HG02588 (cell line): ENCODE measurements around the gene NUFIP2.
A peak's percentile ranks its signal among the peaks of the same experiment; 100 is the strongest.
"Not testable (repeated sequence)": the region's sequence is repeated elsewhere in the genome, so short reads cannot be mapped to it uniquely, and the experiment has no call there.

Experiments used
- ATAC-seq: cut with Tn5 transposase; IDR thresholded peaks from one replicate; pipeline ENCODE4 v1.9.1; 2021; ENCODE audit warnings: mild to moderate bottlenecking, moderate library complexity; ENCODE audit not compliant: unreplicated experiment

The NUFIP2 gene, protein sequence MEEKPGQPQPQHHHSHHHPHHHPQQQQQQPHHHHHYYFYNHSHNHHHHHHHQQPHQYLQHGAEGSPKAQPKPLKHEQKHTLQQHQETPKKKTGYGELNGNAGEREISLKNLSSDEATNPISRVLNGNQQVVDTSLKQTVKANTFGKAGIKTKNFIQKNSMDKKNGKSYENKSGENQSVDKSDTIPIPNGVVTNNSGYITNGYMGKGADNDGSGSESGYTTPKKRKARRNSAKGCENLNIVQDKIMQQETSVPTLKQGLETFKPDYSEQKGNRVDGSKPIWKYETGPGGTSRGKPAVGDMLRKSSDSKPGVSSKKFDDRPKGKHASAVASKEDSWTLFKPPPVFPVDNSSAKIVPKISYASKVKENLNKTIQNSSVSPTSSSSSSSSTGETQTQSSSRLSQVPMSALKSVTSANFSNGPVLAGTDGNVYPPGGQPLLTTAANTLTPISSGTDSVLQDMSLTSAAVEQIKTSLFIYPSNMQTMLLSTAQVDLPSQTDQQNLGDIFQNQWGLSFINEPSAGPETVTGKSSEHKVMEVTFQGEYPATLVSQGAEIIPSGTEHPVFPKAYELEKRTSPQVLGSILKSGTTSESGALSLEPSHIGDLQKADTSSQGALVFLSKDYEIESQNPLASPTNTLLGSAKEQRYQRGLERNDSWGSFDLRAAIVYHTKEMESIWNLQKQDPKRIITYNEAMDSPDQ

GRCh38 chr17:29293890-29294579 is at the start of gene NUFIP2:
Gene NUFIP2 (minus strand): TSS chr17:29294148. CDS start chr17:29294059, 89 bp downstream.
- peak; percentile 71 for ATAC-seq

DNA sequence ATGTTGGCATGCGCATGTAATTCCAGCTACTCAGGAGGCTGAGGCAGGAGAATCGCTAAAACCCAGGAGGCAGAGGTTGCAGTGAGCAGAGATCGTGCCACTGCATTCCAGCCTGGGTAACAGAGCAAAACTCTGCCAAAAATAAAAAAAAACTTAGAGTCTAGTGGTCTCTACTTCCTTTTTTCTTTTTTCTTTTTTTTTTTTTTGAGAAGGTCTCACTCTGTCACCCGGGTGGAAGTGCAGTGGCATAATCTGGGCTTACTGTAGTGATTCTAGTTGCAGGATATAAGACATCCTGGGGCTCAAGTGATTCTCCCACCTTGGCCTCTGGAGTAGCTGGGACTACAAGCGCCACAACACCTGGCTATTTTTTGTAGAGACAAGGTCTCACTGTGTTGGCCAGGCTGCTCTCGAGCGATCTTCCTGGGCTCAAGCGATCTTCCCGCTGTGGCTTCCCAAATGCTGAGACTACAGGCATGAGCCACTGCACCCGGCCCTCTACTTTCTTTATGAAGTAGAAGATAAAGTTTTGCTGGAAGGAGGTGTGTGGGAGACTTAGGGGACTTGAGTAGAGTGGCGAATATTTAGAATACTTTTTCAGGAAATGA is 48.3 kb upstream of the NUFIP2 start:
- no peak for ATAC-seq

GRCh38 chr17:29341726-29342125 is 47.8 kb upstream of the NUFIP2 start:
- ATAC-seq: no peak

- not testable (repeated sequence) for ATAC-seq
These were observed 45.1 kb upstream of the NUFIP2 start for GRCh38 chr17:29339016-29339415.

GRCh38 chr17:29331708-29332085 is 37.7 kb upstream of the NUFIP2 start:
- ATAC-seq: no peak

DNA sequence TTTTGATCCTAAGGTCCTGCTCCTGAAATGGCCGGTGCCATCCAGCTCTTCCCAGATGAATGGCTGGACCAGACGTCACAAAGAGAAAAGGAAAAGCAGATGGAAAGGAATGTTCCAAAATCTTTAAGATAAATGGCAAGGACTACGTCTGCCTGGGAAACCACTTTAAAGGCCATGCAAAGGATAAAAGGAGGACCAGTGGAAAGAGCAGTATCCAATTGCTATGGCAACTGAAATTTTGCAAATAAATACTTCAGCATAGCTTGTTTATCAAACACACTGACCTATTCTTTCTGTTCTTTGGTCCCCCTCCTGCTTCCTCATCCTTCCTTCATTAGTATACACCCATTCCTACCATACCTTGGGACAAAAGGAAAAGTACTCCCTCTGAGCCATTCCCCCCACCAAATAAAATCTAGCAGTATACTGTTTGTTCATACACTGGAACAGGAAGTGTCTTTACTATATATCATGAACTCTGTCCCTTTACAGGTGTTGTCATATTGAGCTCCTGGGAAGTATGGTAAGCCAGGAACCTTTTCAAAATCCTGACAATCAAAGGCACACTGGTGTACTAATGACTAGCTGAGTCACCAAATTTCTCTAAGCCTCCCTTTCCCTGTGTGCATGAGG is 37.2 kb upstream of the NUFIP2 start:
- ATAC-seq: no peak

DNA sequence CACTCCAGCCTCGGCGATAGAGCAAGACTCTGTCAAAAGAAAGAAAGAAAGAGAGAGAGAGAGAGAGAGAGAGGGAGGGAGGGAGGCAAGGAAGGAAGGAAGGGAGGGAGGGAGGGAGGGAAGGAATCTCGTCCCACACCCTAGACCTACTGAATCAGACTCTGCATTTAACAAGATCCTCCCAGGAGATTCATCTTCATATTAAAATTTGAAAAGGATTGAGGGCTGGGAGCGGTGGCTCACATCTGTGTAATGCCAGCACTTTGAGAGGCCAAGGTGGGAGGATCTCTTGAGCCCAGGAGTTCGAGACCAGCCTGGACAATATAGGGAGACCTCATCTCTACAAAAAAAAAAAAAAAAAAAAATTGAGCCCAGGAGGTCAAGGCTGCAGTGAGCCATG is 33.5 kb upstream of the NUFIP2 start:
- no peak for ATAC-seq

DNA sequence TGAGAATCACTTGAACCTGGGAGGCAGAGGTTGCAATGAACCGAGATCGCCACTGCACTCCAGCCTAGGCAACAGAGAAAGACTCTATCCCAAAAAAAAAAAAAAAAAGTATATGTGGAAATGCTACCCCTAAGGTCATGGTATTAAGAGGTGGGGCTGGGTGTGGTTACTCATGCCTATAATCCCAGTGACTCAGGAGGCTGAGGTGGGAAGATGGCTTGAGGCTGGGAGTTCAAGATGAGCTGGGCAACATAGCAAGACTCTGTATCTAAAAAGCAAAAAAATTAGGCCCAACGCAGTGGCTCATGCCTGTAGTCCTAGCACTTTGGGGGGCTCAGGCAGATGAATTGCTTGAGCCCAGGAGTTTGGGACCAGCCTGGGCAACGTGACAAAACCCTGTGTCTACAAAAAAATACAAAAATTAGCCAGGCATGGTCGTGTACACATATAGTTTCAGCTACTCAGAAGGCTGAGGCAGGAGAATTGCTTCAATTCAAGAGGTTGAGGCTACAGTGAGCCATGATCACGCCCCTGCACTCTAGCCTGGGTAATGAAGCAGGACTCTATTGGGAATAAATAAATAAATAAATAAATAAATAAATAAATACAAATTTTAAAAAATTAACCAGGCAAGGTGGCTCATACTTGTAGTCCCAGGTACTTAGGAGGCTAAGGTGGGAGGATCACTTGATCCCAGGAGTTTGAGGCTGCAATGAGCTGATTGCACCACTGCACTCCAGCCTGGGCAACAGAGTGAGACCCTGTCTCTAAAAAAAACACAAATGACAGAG is 32.3 kb upstream of the NUFIP2 start:
- no peak for ATAC-seq

- ATAC-seq: no peak
These were observed 28.4 kb upstream of the NUFIP2 start for GRCh38 chr17:29322363-29322762.

DNA sequence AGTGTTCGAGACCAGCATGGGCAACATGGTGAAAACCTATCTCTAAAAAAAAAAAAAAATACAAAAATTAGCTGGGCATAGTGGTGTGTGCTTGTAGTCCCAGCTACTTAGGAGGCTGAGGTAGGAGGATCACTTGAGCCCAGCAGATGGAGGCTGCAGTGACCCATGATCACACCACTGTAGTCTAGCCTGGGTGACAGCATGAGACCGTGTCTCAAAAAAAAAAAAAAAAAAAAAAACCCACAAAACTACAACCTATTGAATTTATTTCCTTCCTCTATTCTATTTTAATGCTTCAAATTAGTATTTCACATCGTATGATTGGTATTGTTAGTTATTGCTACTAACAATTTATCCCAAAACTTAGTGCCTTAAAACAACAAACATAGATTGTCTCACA is 9.4 kb upstream of the NUFIP2 start:
- no peak for ATAC-seq

DNA sequence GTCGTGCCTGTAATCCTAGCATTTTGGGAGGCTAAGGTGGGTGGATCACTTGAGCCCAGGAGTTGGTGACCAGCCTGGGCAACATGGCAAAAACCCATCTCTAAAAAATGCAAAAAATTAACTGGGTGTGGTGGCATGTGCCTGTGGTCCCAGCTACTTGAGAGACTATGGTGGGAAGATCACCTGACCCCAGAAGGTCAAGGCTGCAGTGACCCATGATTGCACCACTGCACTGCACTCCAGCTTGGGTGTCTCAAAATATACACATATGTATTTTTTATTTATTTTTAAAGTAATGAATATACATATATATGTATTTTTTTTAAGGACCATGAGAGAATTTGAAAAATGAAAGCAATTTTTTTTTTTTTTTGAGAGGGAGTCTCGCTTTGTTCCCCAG is 5.1 kb upstream of the NUFIP2 start:
- ATAC-seq: no peak

DNA sequence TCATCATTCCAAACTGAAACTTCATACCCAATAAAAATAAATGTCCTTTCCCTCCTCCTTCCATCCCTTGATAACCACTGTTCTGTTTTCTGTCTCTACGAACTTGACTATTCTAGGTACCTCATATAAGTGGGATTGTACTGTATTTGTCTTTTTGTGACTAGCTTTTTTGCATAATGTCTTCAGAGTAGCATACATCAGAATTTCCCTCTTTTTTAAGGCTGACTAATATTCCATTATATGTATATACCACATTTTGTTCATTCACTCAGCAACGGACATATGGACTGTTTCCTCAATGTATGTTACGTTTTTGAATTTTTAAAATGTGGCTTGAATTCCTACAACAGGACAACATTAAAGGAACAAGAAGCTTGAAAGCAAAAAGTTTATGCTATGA is 1.5 kb upstream of the NUFIP2 start:
- no peak for ATAC-seq

DNA sequence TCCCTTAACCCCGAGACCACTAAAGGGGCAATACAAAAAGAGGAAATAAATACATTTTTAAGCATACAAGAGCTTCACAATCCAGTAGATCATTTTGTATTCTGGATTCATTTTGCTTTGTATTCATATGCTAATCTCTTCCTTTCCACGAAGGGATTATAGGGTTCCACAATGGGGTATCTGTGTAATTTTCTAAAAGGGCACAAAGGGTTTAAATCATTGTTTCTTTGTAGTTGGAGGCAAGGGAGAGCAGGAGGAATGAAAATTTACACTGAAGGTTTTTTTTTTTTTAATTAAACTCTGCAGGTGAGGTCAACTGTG is 592 bp upstream of the NUFIP2 start:
- ATAC-seq: no peak

GRCh38 chr17:29292992-29293889 is 707 bp downstream of the NUFIP2 start:
- peak; percentile 27 for ATAC-seq

DNA sequence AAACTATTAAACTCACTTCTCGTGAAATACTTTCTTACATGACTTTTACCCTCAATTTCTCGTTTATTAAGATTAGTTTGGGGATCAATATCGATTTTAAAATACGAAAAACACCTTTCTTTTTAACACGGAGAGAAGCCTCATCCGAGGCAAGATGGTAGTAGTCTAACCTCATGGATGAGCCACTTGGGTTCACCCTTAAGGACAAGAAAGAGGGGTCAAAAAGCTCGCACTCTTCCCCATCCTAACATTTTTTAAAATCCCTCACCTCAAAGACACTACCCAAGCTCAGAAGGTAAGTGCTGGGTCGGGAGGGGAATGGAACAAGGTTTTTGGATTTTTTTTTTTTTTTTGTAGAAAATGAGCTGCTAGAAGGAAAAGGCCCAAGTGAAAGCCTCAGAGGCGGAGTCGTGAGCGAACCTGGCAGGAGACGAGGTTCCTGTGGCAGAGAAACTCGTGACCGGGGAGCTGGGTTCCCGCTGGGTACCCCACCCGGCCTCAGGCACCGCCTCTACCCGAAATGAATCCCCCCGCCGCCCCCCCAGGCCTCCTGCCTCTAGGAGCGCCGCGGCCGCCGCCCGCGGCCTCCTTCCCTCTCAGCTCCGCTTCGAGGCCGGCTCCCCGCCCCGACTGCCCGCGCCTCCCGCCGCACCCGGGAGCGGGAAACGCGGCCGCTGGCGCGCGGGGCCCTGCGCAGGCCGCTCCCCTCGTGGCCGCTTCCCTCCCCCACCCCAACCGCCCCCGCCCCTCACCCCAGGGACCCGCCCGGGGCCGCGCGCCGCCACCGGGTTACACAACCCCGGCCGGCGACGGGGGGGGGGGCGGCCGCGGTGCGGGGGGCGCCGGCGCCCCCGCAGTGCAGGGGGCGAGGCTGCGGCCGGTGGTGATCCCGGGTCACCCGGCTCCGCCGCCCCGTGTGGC is 1.6 kb downstream of the NUFIP2 start:
- ATAC-seq: peak; percentile 11

- no peak for ATAC-seq
These were observed 2.7 kb downstream of the NUFIP2 start for GRCh38 chr17:29291163-29291752.

- no peak for ATAC-seq
These were observed 4.1 kb downstream of the NUFIP2 start for GRCh38 chr17:29289852-29290251.

- ATAC-seq: no peak
These were observed 10.0 kb downstream of the NUFIP2 start for GRCh38 chr17:29283961-29284360.
